HG02763 (cell line): ENCODE measurements around the gene PTPN9.
A peak's percentile ranks its signal among the peaks of the same experiment; 100 is the strongest.
"Not testable (repeated sequence)": the region's sequence is repeated elsewhere in the genome, so short reads cannot be mapped to it uniquely, and the experiment has no call there.

Experiments
- ATAC-seq: cut with Tn5 transposase; IDR thresholded peaks from one replicate; pipeline ENCODE4 v1.9.1; 2021; ENCODE audit warnings: mild to moderate bottlenecking, moderate library complexity; ENCODE audit not compliant: unreplicated experiment

The PTPN9 gene

GRCh38 chr15:75578948-75579920 is at the start of gene PTPN9:
Gene PTPN9, minus strand, starts transcription at chr15:75579315. Its CDS starts 539 bp downstream, at chr15:75578776.
- peak; percentile 55 for ATAC-seq

- peak; percentile 71 for ATAC-seq
Measured at GRCh38 chr15:75625542-75626347, 46.6 kb upstream of the PTPN9 start, which contains the start of gene SNUPN. Gene SNUPN, minus strand, starts transcription at chr15:75625725. Its CDS starts 4,674 bp downstream, at chr15:75621051.

GRCh38 chr15:75622505-75622904 is 43.4 kb upstream of the PTPN9 start:
- no peak for ATAC-seq

- ATAC-seq, result no peak
Measured at GRCh38 chr15:75620841-75621391, 41.8 kb upstream of the PTPN9 start.

GRCh38 chr15:75620058-75620820 is 41.1 kb upstream of the PTPN9 start:
- no peak for ATAC-seq

- no peak for ATAC-seq
Measured at GRCh38 chr15:75616766-75617165, 37.7 kb upstream of the PTPN9 start.

- ATAC-seq, result no peak
Measured at GRCh38 chr15:75606711-75607699, 27.9 kb upstream of the PTPN9 start.

GRCh38 chr15:75606026-75606425 is 26.9 kb upstream of the PTPN9 start:
- ATAC-seq, result no peak

- ATAC-seq, result no peak
Measured at GRCh38 chr15:75599401-75599800, 20.3 kb upstream of the PTPN9 start.

- no peak for ATAC-seq
Measured at GRCh38 chr15:75598361-75598760, 19.2 kb upstream of the PTPN9 start.

GRCh38 chr15:75597667-75598341 is 18.7 kb upstream of the PTPN9 start:
- no peak for ATAC-seq

GRCh38 chr15:75596703-75597345 is 17.7 kb upstream of the PTPN9 start:
- ATAC-seq, result no peak

GRCh38 chr15:75594276-75594675 is 15.2 kb upstream of the PTPN9 start:
- no peak for ATAC-seq

- ATAC-seq, result no peak
Measured at GRCh38 chr15:75591655-75592364, 12.7 kb upstream of the PTPN9 start.

- no peak for ATAC-seq
Measured at GRCh38 chr15:75590239-75590638, 11.1 kb upstream of the PTPN9 start.

- no peak for ATAC-seq
Measured at GRCh38 chr15:75589071-75589470, 10.0 kb upstream of the PTPN9 start.

GRCh38 chr15:75586422-75586821 is 7.3 kb upstream of the PTPN9 start:
- not testable (repeated sequence) for ATAC-seq

GRCh38 chr15:75584121-75584520 is 5.0 kb upstream of the PTPN9 start:
- ATAC-seq, result no peak
